ENCODE results near the gene C16orf95.

GRCh38 chr16:87276924-87277323 lies 40.3 kb downstream of the C16orf95 start:
- TF ChIP-seq CTCF (IDR thresholded peaks at IDR 0.05) = no peak
- no peak for TF ChIP-seq EZH2 (IDR thresholded peaks at IDR 0.05; ENCODE audit: borderline replicate concordance, insufficient read depth, low read depth, low read length, poor library complexity, severe bottlenecking)

Measured in B cell (primary cell).